Measurements from ENCODE around the gene SLC10A3. TPM values are rescaled to one million over a fixed set of nuclear protein-coding genes. Genes with fewer than 3 reads are reported as not detected.

Gene SLC10A3
- total and polyA plus RNA-seq, 2 of the 13 experiments (the other 11 are each of a cell fraction or from before 2014, with no cell fraction given), result 10.1 to 11.5 TPM

- BruUV-seq (replicated peaks), result no TSS peak
- POLR2A ChIA-PET, result interaction anchor here (1.0 to 1.6 kb wide), 3 partner anchors 13 to 144 kb away, joined by 3 to 5 read pairs (median 3); partner anchors contain the start of gene SLC10A3
- DNase-seq (ENCODE audit: low spot score) (no peak), ATAC-seq (no peak), FAIRE-seq (no peak)
- TF ChIP-seq NR2F2 (IDR thresholded peaks at IDR 0.05; ENCODE audit: borderline replicate concordance, low read depth), result peak; percentile 39; the same call in 1 of the 2 replicates
- no peak for TF ChIP-seq CBX2 (IDR thresholded peaks at IDR 0.05; ENCODE audit: low read depth, low read length)
- no peak for TF ChIP-seq CBX2 (CRISPR knock-in tag; IDR thresholded peaks at IDR 0.05; ENCODE audit: low read depth)
- no peak for TF ChIP-seq ZNF296 (CRISPR knock-in tag; conservative IDR thresholded peaks at IDR 0.05)
- TF ChIP-seq NR2F6 (IDR thresholded peaks at IDR 0.05), result peak; percentile 61
- no peak for TF ChIP-seq NR2F6 (CRISPR knock-in tag; IDR thresholded peaks at IDR 0.05)
- CTCF ChIA-PET (ENCODE audit: low intra/inter-chr PET ratio, low total read pairs), result no interaction called here
- Histone ChIP-seq H3K4me1 (ENCODE audit: insufficient read depth, low read length) (peaks cover 25% of the 10 kb centered on the region), H4K20me1 (ENCODE audit: insufficient read depth, low read length) (no peaks in the 10 kb centered on the region), H3K36me3 (replicated peaks in 1 of 2; ENCODE audit: control insufficient read depth in 1 of 2, insufficient read depth in 2 of 2, low read length in 2 of 2) (no peaks in the 10 kb centered on the region), H3K79me2 (ENCODE audit: insufficient read depth, low read length) (no peaks in the 10 kb centered on the region), H3K9ac (ENCODE audit: insufficient read depth, low read depth, low read length) (no peak overlapping the region), H3K27me3 (ENCODE audit: control insufficient read depth in 1 of 2, insufficient read depth in 2 of 2, low read length in 2 of 2) (no peaks in the 10 kb centered on the region), H3K27ac (ENCODE audit: extremely low read length, insufficient read depth, low read length) (no peak overlapping the region), H3K9me3 (ENCODE audit: low read length) (no peaks in the 10 kb centered on the region), H3K4me3 (replicated peaks in 1 of 3; ENCODE audit: insufficient read depth in 1 of 3, low read depth in 2 of 3, low read length in 3 of 3) (no peak overlapping the region), H3K4me2 (ENCODE audit: low read depth, low read length) (no peak overlapping the region), H2AFZ (ENCODE audit: low read length) (no peak overlapping the region)
- WGBS (ENCODE audit: low lambda C conversion rate), result 90% methylated on average over 2 of the region's 2 CpGs
- intact Hi-C loops (cut with micrococcal nuclease; ENCODE audit: unreplicated experiment) (no loop called here), in situ Hi-C loops (cut with HindIII; ENCODE audit: extremely low pct_ligation_motif_present, low pct_unique_long_range_greater_than_20kb) (no loop called here)
These were observed 23.3 kb upstream of the SLC10A3 start for GRCh38 chrX:154513716-154514115.

- Histone ChIP-seq H4K20me1 (ENCODE audit: insufficient read depth, low read length) (no peaks in the 10 kb centered on the region), H3K36me3 (replicated peaks in 1 of 2; ENCODE audit: control insufficient read depth in 1 of 2, insufficient read depth in 2 of 2, low read length in 2 of 2) (no peaks in the 10 kb centered on the region), H3K4me2 (ENCODE audit: low read depth, low read length) (no peak overlapping the region), H3K27ac (ENCODE audit: extremely low read length, insufficient read depth, low read length) (no peak overlapping the region), H3K4me3 (replicated peaks in 1 of 3; ENCODE audit: insufficient read depth in 1 of 3, low read depth in 2 of 3, low read length in 3 of 3) (no peak overlapping the region), H2AFZ (ENCODE audit: low read length) (no peak overlapping the region), H3K9ac (ENCODE audit: insufficient read depth, low read depth, low read length) (no peak overlapping the region), H3K79me2 (ENCODE audit: insufficient read depth, low read length) (no peaks in the 10 kb centered on the region), H3K27me3 (ENCODE audit: control insufficient read depth in 1 of 2, insufficient read depth in 2 of 2, low read length in 2 of 2) (no peaks in the 10 kb centered on the region), H3K9me3 (ENCODE audit: low read length) (no peaks in the 10 kb centered on the region), H3K4me1 (ENCODE audit: insufficient read depth, low read length) (peaks cover 19% of the 10 kb centered on the region)
- DNase-seq (ENCODE audit: low spot score) (no peak), FAIRE-seq (no peak), ATAC-seq (no peak)
- in situ Hi-C loops (cut with HindIII; ENCODE audit: extremely low pct_ligation_motif_present, low pct_unique_long_range_greater_than_20kb) (no loop called here), intact Hi-C loops (cut with micrococcal nuclease; ENCODE audit: unreplicated experiment) (no loop called here)
- ChIA-PET POLR2A (interaction anchor here (1.5 to 1.6 kb wide), 2 partner anchors 14 to 23 kb away, joined by 3 to 5 read pairs; partner anchors contain the start of gene SLC10A3), CTCF (ENCODE audit: low intra/inter-chr PET ratio, low total read pairs) (no interaction called here)
- BruUV-seq (replicated peaks), result no TSS peak
- WGBS (ENCODE audit: low lambda C conversion rate), result 95% methylated on average over 10 of the region's 16 CpGs
- no peak for TF ChIP-seq ZSCAN31 (CRISPR knock-in tag; IDR thresholded peaks at IDR 0.05; ENCODE audit: low read depth)
- TF ChIP-seq IRF9 (CRISPR knock-in tag; IDR thresholded peaks at IDR 0.05; ENCODE audit: borderline replicate concordance), result no peak
- no peak for TF ChIP-seq ZBTB38 (CRISPR knock-in tag; IDR thresholded peaks at IDR 0.05)
- no peak for TF ChIP-seq REST (IDR thresholded peaks at IDR 0.05; ENCODE audit: borderline replicate concordance in 1 of 2, low read depth in 1 of 2, low read length in 2 of 2)
- TF ChIP-seq SP4 (CRISPR knock-in tag; IDR thresholded peaks at IDR 0.05), result no peak
- TF ChIP-seq ZNF577 (CRISPR knock-in tag; IDR thresholded peaks at IDR 0.05; ENCODE audit: borderline replicate concordance, low read depth), result no peak
- TF ChIP-seq IRF1 (CRISPR knock-in tag; IDR thresholded peaks at IDR 0.05; ENCODE audit: low read depth), result no peak
- TF ChIP-seq ZKSCAN5 (CRISPR knock-in tag; IDR thresholded peaks at IDR 0.05), result no peak
These were observed 22.6 kb upstream of the SLC10A3 start for GRCh38 chrX:154512879-154513553.

All from HepG2 (cell line).